Colonic mucosa (tissue), 4 donors: ENCODE measurements around the gene OBI1. TPM values are rescaled to one million over a fixed set of nuclear protein-coding genes. Genes with fewer than 3 reads are reported as not detected.

ENCODE experiments used
- DNase-seq: peaks from one replicate; pipeline ENCODE4 v3.0.0-alpha.2; 2020
- H3K27ac ChIP-seq: fragments of 200-600 bp; one replicate; pipeline ENCODE4 v1.8.0; 2021
- H3K27me3 ChIP-seq: fragments of 200-600 bp; one replicate; pipeline ENCODE4 v1.8.0; 2021
- H3K36me3 ChIP-seq: fragments of 200-600 bp; one replicate; pipeline ENCODE4 v1.8.0; 2021
- H3K4me1 ChIP-seq: fragments of 200-600 bp; one replicate; pipeline ENCODE4 v1.8.0; 2021; ENCODE audit warnings: mild to moderate bottlenecking
- H3K4me3 ChIP-seq: fragments of 200-600 bp; one replicate; pipeline ENCODE4 v1.8.0; 2021
- H3K9ac ChIP-seq, 2 donors: one replicate each; pipeline ENCODE4 v1.7.0; 2013; ENCODE audit warnings: control low read depth in 2 of 2, low read depth in 2 of 2, low read length in 2 of 2
- H3K9me3 ChIP-seq: fragments of 200-600 bp; one replicate; pipeline ENCODE4 v1.8.0; 2021
- CTCF ChIP-seq: fragments of 200-600 bp; IDR thresholded peaks from one replicate; pipeline ENCODE4 v1.8.0; 2022; ENCODE audit warnings: antibody characterized with exemption, mild to moderate bottlenecking
- intact Hi-C: fragments of 100-400 bp; cut with DNase I; formaldehyde crosslinking; loops from one replicate; pipeline ENCODE4 v1.14.1; 2022
- total RNA-seq, 2 donors: library from RNA; stranded (reverse); fragmentation: NEBNext Ultra II Directional in 1 of 2; extraction: Animal tissue kit (Norgen Biotek cat#: 25700) in 1 of 2; gene quantifications; one replicate each; pipeline ENCODE4 v1.2.1, GENCODE V29; 2021
- donor health status: healthy.
- donor health status: DM: no; HTN: no; CAD: no.
- donor health status: DM: no; HTN: no; CAD: no.

The OBI1 gene
- total RNA-seq, 2 donors from 2014 or later: 6.8 to 8.0 TPM

GRCh38 chr13:78598116-78598781, 60.7 kb downstream of the OBI1 start:
- no peaks in the 10 kb centered on the region for H3K36me3 ChIP-seq
- no peak for TF ChIP-seq CTCF
- intact Hi-C loops: no loop called here
- DNase-seq: no peak
- no peaks in the 10 kb centered on the region for H3K9me3 ChIP-seq
- H3K27ac ChIP-seq: no peak overlapping the region
- no peak overlapping the region for H3K4me3 ChIP-seq
- peaks cover 94% of the 10 kb centered on the region for H3K27me3 ChIP-seq
- peaks cover 11% of the 10 kb centered on the region for H3K4me1 ChIP-seq
- H3K9ac ChIP-seq: no peak overlapping the region

- Histone ChIP-seq H3K27me3 (peaks cover 94% of the 10 kb centered on the region), H3K9ac (no peak overlapping the region), H3K4me1 (peaks cover 5% of the 10 kb centered on the region), H3K36me3 (no peaks in the 10 kb centered on the region), H3K27ac (no peak overlapping the region), H3K9me3 (no peaks in the 10 kb centered on the region), H3K4me3 (no peak overlapping the region)
- TF ChIP-seq CTCF: no peak
- intact Hi-C loops: no loop called here
- no peak for DNase-seq
These were observed 61.4 kb downstream of the OBI1 start for GRCh38 chr13:78597602-78597932.

GRCh38 chr13:78596736-78597601, 62.0 kb downstream of the OBI1 start:
- Histone ChIP-seq H3K4me3 (no peak overlapping the region), H3K27me3 (peaks cover 97% of the 10 kb centered on the region), H3K9ac (no peak overlapping the region), H3K9me3 (no peaks in the 10 kb centered on the region), H3K4me1 (peaks cover 3% of the 10 kb centered on the region), H3K27ac (no peak overlapping the region), H3K36me3 (no peaks in the 10 kb centered on the region)
- intact Hi-C loops: no loop called here
- no peak for DNase-seq
- no peak for TF ChIP-seq CTCF

GRCh38 chr13:78596399-78596735, 62.6 kb downstream of the OBI1 start:
- Histone ChIP-seq H3K9ac (no peak overlapping the region), H3K27me3 (peaks cover 95% of the 10 kb centered on the region), H3K4me1 (peaks cover under 1% of the 10 kb centered on the region), H3K27ac (no peak overlapping the region), H3K36me3 (no peaks in the 10 kb centered on the region), H3K9me3 (no peaks in the 10 kb centered on the region), H3K4me3 (no peak overlapping the region)
- no peak for TF ChIP-seq CTCF
- no peak for DNase-seq
- intact Hi-C loops: no loop called here

GRCh38 chr13:78595495-78596398, 63.2 kb downstream of the OBI1 start:
- H3K4me1 ChIP-seq: no peaks in the 10 kb centered on the region
- H3K27ac ChIP-seq: no peak overlapping the region
- no peaks in the 10 kb centered on the region for H3K36me3 ChIP-seq
- intact Hi-C loops: no loop called here
- TF ChIP-seq CTCF: no peak
- H3K9ac ChIP-seq: no peak overlapping the region
- H3K27me3 ChIP-seq: peaks cover 89% of the 10 kb centered on the region
- no peak for DNase-seq
- H3K9me3 ChIP-seq: no peaks in the 10 kb centered on the region
- H3K4me3 ChIP-seq: no peak overlapping the region
